GM10248 (cell line): ENCODE measurements around the gene AFAP1.

ENCODE experiments used
- CTCF ChIA-PET: fragments of 300-600 bp; sonication (Branson Sonifier 250); formaldehyde crosslinking; extraction: SDS; loops from one replicate; lab custom pipeline; 2021; ENCODE audit warnings: antibody characterized with exemption; lab: Yijun Ruan, JAX
- POLR2A ChIA-PET: fragments of 350-650 bp; sonication (Branson Sonifier 250); formaldehyde crosslinking; extraction: SDS; loops from one replicate; lab custom pipeline; 2020; ENCODE audit warnings: antibody characterized with exemption; lab: Yijun Ruan, JAX
- DNase-seq: peaks from one replicate; pipeline ENCODE4 v3.0.0; 2012; ENCODE audit errors: extremely low spot score
- CTCF ChIP-seq: IDR thresholded peaks from 2 replicates; pipeline ENCODE4 v1.5.1; 2012; ENCODE audit warnings: mild to moderate bottlenecking, low read depth; ENCODE audit errors: extremely low read depth, missing control alignments, control extremely low read depth

The AFAP1 gene

GRCh38 chr4:7810783-7811535 lies 128.7 kb downstream of the AFAP1 start:
- DNase-seq: no peak
- no peak for TF ChIP-seq CTCF
- ChIA-PET POLR2A (no interaction called here), CTCF (interaction anchor here (0.9 to 17.9 kb wide), 5 partner anchors 6 to 117 kb away, joined by 3 to 239 read pairs (median 5); no protein-coding TSS in a partner anchor)

GRCh38 chr4:7808752-7809151 lies 130.9 kb downstream of the AFAP1 start:
- no peak for TF ChIP-seq CTCF
- ChIA-PET POLR2A (no interaction called here), CTCF (interaction anchor here (8.6 to 13.6 kb wide), 4 partner anchors 11 to 179 kb away, joined by 124 to 547 read pairs (median 192); no protein-coding TSS in a partner anchor)
- no peak for DNase-seq

DNA sequence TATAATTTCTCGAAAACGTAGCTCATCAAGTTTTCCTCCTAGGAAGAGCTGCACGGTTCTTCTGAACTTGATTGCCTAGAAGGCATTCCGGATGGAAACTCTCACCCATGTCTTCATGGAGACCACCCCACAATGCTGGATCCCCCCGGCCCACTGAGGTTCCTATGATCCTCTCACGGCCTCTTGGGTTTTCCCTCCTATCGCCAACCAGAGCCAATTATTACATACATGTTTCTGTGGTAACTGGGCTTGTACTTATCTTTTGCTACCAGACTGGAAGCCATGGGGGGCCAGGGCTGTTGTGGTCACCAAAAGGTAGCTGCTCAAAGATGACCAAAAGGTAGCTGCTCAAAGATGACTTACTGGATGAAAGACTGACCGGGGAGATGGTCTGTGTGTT lies 131.5 kb downstream of the AFAP1 start:
- TF ChIP-seq CTCF: no peak
- ChIA-PET POLR2A (no interaction called here), CTCF (interaction anchor here (6.8 to 13.6 kb wide), 5 partner anchors 12 to 179 kb away, joined by 59 to 547 read pairs (median 146); no protein-coding TSS in a partner anchor)
- DNase-seq: no peak

GRCh38 chr4:7807351-7807921 lies 132.2 kb downstream of the AFAP1 start:
- ChIA-PET CTCF (interaction anchor here (1.3 to 13.6 kb wide), 7 partner anchors 13 to 180 kb away, joined by 3 to 547 read pairs (median 124); no protein-coding TSS in a partner anchor), POLR2A (no interaction called here)
- TF ChIP-seq CTCF: no peak
- no peak for DNase-seq

DNA sequence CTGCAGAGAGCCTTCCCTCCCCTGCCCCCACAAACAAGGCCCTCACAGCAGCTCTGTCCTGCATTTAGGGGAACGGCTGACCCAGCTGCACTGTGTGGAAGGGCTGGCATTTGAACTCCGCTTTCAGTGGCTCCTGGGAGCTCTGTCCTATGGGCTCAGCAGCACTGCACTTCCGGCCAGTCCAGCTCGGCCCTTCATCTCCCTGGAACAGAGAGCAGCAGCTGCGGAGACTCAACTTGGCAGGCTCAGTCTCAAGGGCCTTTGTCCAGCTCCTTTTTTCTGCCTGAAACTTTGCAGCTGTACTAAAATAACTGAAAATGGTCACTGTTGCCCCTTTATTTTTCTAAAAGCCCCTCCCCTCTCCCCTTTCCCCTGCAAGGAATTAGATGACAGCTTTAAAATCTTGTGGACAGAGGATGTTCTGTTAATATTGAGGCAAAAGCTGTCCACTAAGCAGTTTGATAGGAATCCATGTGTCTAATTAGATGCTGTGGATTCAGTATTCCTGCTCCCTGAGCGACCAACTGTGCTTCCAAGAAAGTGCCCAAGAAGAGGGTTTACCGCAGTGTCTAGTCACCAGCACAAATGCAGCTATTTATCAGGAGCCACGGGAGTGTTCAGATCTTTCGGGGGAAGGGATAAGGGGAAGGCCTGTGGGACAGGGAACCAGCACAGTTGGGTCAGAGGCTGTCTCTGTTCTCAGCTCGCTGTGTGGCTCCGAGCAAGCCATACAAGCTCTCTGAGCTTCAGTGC lies 133.1 kb downstream of the AFAP1 start:
- CTCF ChIA-PET: interaction anchor here (1.3 to 13.6 kb wide), 10 partner anchors 14 to 186 kb away, joined by 3 to 547 read pairs (median 38); no protein-coding TSS in a partner anchor

More for the DNA sequence above, 133.1 kb downstream of the AFAP1 start:
- no peak for TF ChIP-seq CTCF
- POLR2A ChIA-PET: no interaction called here
- DNase-seq: no peak
